Measurements from ENCODE around the gene SLC43A2. TPM values are rescaled to one million over a fixed set of nuclear protein-coding genes. Genes with fewer than 3 reads are reported as not detected.

SLC43A2 gene
- total and polyA plus RNA-seq, 2 of the 13 experiments (the other 11 are each of a cell fraction or from before 2014, with no cell fraction given) = 7.3 to 20.0 TPM

DNA sequence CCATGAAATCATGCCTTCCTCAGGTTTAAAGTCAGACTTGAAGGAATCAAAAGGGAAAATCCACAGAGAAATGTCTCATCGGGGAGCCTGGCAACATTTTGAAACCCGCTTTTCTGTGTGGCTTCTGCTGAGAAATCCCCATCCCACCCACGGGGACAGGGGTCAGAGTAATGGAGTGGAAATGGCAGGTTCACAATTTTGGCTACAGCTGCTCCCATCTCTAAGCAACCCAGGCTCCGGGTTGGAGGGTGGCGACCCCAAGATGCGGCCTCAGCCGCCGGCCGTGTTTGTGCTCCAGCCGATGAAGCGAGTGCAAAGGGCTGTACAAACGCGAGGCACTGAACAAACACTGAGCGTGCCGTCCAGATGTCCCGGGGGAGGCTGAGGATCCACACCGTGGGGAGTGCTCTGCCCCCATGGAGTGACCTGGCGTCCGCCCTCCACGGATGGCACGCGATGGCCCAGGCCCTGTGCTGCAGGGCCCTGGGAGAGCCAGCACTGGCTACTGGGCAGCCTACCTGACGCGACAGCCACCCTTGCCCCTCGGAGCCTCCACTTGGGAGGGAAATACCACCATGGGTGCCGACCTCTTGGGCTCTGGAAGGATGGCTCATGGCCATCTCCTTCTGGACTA is 22.2 kb downstream of the SLC43A2 start (continued):
- TF ChIP-seq, protein P1, sequence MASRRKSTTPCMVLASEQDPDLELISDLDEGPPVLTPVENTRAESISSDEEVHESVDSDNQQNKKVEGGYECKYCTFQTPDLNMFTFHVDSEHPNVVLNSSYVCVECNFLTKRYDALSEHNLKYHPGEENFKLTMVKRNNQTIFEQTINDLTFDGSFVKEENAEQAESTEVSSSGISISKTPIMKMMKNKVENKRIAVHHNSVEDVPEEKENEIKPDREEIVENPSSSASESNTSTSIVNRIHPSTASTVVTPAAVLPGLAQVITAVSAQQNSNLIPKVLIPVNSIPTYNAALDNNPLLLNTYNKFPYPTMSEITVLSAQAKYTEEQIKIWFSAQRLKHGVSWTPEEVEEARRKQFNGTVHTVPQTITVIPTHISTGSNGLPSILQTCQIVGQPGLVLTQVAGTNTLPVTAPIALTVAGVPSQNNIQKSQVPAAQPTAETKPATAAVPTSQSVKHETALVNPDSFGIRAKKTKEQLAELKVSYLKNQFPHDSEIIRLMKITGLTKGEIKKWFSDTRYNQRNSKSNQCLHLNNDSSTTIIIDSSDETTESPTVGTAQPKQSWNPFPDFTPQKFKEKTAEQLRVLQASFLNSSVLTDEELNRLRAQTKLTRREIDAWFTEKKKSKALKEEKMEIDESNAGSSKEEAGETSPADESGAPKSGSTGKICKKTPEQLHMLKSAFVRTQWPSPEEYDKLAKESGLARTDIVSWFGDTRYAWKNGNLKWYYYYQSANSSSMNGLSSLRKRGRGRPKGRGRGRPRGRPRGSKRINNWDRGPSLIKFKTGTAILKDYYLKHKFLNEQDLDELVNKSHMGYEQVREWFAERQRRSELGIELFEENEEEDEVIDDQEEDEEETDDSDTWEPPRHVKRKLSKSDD (CRISPR knock-in tag; IDR thresholded peaks at IDR 0.05; ENCODE audit: low read depth) = 0 out of 2 replicates have a peak, but pooled peaks have one; percentile 48
- TF ChIP-seq, protein P2, sequence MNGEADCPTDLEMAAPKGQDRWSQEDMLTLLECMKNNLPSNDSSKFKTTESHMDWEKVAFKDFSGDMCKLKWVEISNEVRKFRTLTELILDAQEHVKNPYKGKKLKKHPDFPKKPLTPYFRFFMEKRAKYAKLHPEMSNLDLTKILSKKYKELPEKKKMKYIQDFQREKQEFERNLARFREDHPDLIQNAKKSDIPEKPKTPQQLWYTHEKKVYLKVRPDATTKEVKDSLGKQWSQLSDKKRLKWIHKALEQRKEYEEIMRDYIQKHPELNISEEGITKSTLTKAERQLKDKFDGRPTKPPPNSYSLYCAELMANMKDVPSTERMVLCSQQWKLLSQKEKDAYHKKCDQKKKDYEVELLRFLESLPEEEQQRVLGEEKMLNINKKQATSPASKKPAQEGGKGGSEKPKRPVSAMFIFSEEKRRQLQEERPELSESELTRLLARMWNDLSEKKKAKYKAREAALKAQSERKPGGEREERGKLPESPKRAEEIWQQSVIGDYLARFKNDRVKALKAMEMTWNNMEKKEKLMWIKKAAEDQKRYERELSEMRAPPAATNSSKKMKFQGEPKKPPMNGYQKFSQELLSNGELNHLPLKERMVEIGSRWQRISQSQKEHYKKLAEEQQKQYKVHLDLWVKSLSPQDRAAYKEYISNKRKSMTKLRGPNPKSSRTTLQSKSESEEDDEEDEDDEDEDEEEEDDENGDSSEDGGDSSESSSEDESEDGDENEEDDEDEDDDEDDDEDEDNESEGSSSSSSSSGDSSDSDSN (CRISPR knock-in tag; IDR thresholded peaks at IDR 0.05) = no peak
- TF ChIP-seq ZNF629 (CRISPR knock-in tag; conservative IDR thresholded peaks at IDR 0.05) (no peak), MED13 (CRISPR knock-in tag; IDR thresholded peaks at IDR 0.05) (no peak; the same call in 1 of the 2 replicates), POLR2A (IDR thresholded peaks at IDR 0.05; ENCODE audit: insufficient read depth in 1 of 2, low read depth in 2 of 2, low read length in 2 of 2) (0 out of 4 replicates have a peak, but pooled peaks of 1 of the 2 experiments have one; percentile 29), ZNF749 (CRISPR knock-in tag; IDR thresholded peaks at IDR 0.05; ENCODE audit: borderline replicate concordance) (no peak), PLRG1 (conservative IDR thresholded peaks at IDR 0.05) (no peak), ATF7 (IDR thresholded peaks at IDR 0.05) (no peak), ATF7 (CRISPR knock-in tag; IDR thresholded peaks at IDR 0.05) (no peak), ZNF605 (CRISPR knock-in tag; IDR thresholded peaks at IDR 0.05) (peak; percentile 36; the same call in 1 of the 2 replicates), ZNF775 (CRISPR knock-in tag; IDR thresholded peaks at IDR 0.05; ENCODE audit: borderline replicate concordance) (no peak), FOXA1 (IDR thresholded peaks at IDR 0.05) (no peak), FOXA1 (CRISPR knock-in tag; IDR thresholded peaks at IDR 0.05) (peak; percentile 68), DNMT3B (CRISPR knock-in tag; conservative IDR thresholded peaks at IDR 0.05) (no peak), NCOA5 (CRISPR knock-in tag; IDR thresholded peaks at IDR 0.05) (no peak), TAF1 (CRISPR knock-in tag; IDR thresholded peaks at IDR 0.05) (no peak), ZKSCAN8 (CRISPR knock-in tag; IDR thresholded peaks at IDR 0.05; ENCODE audit: borderline replicate concordance) (no peak), MAZ (IDR thresholded peaks at IDR 0.05; ENCODE audit: borderline replicate concordance, low read depth, low read length) (no peak), MAZ (CRISPR knock-in tag; IDR thresholded peaks at IDR 0.05; ENCODE audit: low read depth) (no peak), IKZF4 (CRISPR knock-in tag; IDR thresholded peaks at IDR 0.05; ENCODE audit: borderline replicate concordance, low read depth, not compliant biosample characterization) (no peak)
- TF ChIP-seq, protein P3, sequence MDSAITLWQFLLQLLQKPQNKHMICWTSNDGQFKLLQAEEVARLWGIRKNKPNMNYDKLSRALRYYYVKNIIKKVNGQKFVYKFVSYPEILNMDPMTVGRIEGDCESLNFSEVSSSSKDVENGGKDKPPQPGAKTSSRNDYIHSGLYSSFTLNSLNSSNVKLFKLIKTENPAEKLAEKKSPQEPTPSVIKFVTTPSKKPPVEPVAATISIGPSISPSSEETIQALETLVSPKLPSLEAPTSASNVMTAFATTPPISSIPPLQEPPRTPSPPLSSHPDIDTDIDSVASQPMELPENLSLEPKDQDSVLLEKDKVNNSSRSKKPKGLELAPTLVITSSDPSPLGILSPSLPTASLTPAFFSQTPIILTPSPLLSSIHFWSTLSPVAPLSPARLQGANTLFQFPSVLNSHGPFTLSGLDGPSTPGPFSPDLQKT (CRISPR knock-in tag; IDR thresholded peaks at IDR 0.05; ENCODE audit: borderline replicate concordance) = no peak
- TF ChIP-seq, protein P4, sequence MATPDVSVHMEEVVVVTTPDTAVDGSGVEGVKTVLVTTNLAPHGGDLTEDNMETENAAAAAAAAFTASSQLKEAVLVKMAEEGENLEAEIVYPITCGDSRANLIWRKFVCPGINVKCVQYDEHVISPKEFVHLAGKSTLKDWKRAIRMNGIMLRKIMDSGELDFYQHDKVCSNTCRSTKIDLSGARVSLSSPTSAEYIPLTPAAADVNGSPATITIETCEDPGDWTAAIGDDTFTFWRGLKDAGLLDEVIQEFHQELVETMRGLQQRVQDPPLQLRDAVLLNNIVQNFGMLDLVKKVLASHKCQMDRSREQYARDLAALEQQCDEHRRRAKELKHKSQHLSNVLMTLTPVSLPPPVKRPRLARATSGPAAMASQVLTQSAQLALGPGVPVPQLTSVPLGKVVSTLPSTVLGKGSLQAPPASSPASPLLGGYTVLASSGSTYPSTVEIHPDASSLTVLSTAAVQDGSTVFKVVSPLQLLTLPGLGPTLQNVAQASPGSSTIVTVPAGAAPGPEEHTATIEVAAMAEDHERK (CRISPR knock-in tag; IDR thresholded peaks at IDR 0.05; ENCODE audit: low read depth) = no peak
- TF ChIP-seq, protein P5, sequence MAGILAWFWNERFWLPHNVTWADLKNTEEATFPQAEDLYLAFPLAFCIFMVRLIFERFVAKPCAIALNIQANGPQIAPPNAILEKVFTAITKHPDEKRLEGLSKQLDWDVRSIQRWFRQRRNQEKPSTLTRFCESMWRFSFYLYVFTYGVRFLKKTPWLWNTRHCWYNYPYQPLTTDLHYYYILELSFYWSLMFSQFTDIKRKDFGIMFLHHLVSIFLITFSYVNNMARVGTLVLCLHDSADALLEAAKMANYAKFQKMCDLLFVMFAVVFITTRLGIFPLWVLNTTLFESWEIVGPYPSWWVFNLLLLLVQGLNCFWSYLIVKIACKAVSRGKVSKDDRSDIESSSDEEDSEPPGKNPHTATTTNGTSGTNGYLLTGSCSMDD (CRISPR knock-in tag; IDR thresholded peaks at IDR 0.05) = no peak

Measured in HepG2 (cell line).